Activated B cell treated with CpG ODN at 0.5 μM for 24 hours (primary cell): ENCODE results near the gene FAM53B. TPM values are rescaled to one million over a fixed set of nuclear protein-coding genes. Genes with fewer than 3 reads are reported as not detected.
A peak's percentile ranks its signal among the peaks of the same experiment; 100 is the strongest.

Source experiments
- ATAC-seq: fragments of 200-7000 bp; cut with Tn5 transposase; one replicate; pipeline ENCODE4 v1.10.0; 2021; ENCODE audit warnings: low read depth, mild to moderate bottlenecking, moderate library complexity
- CTCF ChIA-PET: fragments of 350-600 bp; sonication (Branson Sonifier 250); formaldehyde crosslinking; loops from one replicate; lab custom pipeline; 2021; ENCODE audit warnings: antibody characterized with exemption; lab: Charles Lee
- POLR2A ChIA-PET: fragments of 350-600 bp; sonication (Branson Sonifier 250); formaldehyde crosslinking; loops from one replicate; lab custom pipeline; 2021; ENCODE audit warnings: antibody characterized with exemption; lab: Charles Lee
- DNase-seq: peaks from one replicate; pipeline ENCODE4 v3.0.0; 2022
- H3K27ac Mint-ChIP-seq: one replicate; pipeline ENCODE4 v1.8.0; 2020; ENCODE audit warnings: mixed read lengths
- H3K27me3 Mint-ChIP-seq: one replicate; pipeline ENCODE4 v1.8.0; 2021; ENCODE audit warnings: mixed read lengths
- H3K36me3 Mint-ChIP-seq: one replicate; pipeline ENCODE4 v1.8.0; 2021; ENCODE audit warnings: low read depth, mixed read lengths
- H3K4me1 Mint-ChIP-seq: one replicate; pipeline ENCODE4 v1.8.0; 2021; ENCODE audit warnings: mixed read lengths
- H3K4me3 Mint-ChIP-seq: one replicate; pipeline ENCODE4 v1.8.0; 2020; ENCODE audit warnings: mild to moderate bottlenecking, mixed read lengths
- H3K9me3 Mint-ChIP-seq: one replicate; pipeline ENCODE4 v1.8.0; 2020; ENCODE audit warnings: mixed read lengths
- intact Hi-C: fragments of 100-400 bp; cut with micrococcal nuclease; formaldehyde crosslinking; loops from one replicate; pipeline ENCODE4 v1.15.1; 2024
- total RNA-seq: library from RNA; stranded (reverse); gene quantifications from 2 replicates; pipeline ENCODE4 v1.2.3, GENCODE V29; 2022
- TF ChIP-seq, protein P1 (sequence below): fragments of 200-600 bp; IDR thresholded peaks from one replicate; pipeline ENCODE4 v1.8.0; 2022; ENCODE audit warnings: antibody characterized with exemption, mild to moderate bottlenecking

FAM53B gene
- total RNA-seq, 1 donor from 2014 or later = 73.9 TPM

DNA sequence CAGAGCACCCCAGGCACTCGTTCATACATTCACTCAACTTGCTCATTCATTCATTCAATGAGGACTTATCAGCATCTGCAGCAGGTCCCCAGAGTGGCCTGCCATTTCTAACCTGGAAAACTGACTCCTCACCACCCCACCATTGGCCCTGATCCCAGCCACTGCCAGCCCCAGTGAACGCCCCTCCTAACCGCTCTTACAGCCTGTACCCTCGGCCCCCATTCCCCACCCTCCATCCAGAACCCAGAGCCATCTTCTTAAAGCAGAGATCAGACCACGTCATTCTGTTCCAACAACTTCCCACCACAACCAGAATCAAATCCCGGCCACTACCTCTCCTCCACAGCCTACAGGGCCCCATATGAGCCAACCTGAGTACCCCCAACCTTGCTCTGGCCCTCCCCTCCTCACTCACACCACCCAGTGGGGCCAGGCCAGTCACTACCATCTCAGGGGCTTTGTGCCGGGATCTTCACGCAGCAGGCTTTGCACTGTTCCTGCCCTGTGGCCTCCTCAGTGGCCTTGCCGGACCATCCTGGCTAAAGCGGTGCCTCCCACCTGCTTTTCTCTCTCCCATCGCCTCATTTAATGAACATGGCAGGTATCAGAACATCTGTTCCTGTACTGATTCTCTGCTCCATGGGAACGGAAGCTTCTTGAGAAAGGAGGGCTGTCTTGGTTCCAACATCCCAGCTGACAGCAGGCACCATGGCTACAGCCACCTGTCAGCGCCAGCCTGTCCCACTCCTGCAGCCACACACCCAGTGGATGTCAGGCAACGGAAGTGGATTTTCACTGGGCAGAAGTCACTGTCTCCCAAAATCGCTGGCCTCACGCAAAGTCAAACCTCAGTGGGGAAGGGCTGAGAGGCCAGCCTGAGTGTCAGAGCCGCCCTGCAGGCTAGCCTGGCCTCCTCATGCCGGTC lies 45.4 kb downstream of the FAM53B start:
- Mint-ChIP-seq H3K36me3 (peaks cover 62% of the 10 kb centered on the region), H3K9me3 (no peaks in the 10 kb centered on the region), H3K27ac (peak overlapping the region; percentile 96), H3K4me1 (peaks cover 100% of the 10 kb centered on the region), H3K27me3 (no peaks in the 10 kb centered on the region), H3K4me3 (peak overlapping the region; percentile 69)
- POLR2A ChIA-PET = interaction anchor here (0.9 to 3.9 kb wide), 14 partner anchors 12 to 159 kb away, joined by 3 to 105 read pairs (median 16); no protein-coding TSS in a partner anchor
- DNase-seq = no peak
- ATAC-seq = no peak
- CTCF ChIA-PET = interaction anchor here (1.3 to 3.8 kb wide), 6 partner anchors 9 to 53 kb away, joined by 3 to 28 read pairs (median 12); no protein-coding TSS in a partner anchor
- intact Hi-C loops = no loop called here
- TF ChIP-seq, protein P1, sequence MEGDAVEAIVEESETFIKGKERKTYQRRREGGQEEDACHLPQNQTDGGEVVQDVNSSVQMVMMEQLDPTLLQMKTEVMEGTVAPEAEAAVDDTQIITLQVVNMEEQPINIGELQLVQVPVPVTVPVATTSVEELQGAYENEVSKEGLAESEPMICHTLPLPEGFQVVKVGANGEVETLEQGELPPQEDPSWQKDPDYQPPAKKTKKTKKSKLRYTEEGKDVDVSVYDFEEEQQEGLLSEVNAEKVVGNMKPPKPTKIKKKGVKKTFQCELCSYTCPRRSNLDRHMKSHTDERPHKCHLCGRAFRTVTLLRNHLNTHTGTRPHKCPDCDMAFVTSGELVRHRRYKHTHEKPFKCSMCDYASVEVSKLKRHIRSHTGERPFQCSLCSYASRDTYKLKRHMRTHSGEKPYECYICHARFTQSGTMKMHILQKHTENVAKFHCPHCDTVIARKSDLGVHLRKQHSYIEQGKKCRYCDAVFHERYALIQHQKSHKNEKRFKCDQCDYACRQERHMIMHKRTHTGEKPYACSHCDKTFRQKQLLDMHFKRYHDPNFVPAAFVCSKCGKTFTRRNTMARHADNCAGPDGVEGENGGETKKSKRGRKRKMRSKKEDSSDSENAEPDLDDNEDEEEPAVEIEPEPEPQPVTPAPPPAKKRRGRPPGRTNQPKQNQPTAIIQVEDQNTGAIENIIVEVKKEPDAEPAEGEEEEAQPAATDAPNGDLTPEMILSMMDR = no peak

DNA sequence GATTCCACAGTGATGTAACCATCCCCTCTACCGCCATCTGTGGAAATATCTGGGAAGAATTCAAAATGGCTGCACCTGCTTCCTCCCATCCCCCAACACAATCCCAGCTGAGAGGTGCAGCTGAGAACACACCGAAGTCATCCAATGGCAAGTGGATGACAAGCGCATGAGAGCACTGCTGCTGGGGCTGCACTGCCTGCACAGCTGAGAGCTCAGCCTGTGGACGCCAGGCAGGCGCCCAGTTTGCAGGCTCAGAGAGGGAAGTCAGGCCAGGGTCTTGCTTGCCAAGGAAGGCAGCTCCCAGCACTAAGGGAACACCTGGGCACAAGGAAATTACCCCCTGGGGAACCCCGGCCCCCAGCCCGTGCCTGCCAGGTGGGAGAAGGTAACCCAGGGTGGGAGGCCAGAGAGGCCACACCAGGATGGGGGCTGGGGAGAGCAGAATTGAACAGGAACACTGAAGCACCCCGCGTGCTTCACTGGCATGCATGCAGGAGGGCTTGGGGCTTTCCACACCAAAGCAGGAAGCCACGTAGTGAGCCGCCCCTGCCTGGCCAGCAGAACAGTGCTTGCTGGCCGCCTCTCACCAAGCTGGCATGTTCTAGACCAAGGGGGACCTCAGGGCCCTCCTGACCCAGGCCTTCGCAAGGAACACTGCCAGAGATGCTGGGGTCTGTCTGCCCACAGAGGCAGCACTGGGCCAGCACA lies 46.2 kb downstream of the FAM53B start:
- H3K9me3 Mint-ChIP-seq = no peaks in the 10 kb centered on the region
- POLR2A ChIA-PET = interaction anchor here (0.9 to 3.7 kb wide), 19 partner anchors 11 to 162 kb away, joined by 3 to 105 read pairs (median 13); no protein-coding TSS in a partner anchor
- no peaks in the 10 kb centered on the region for H3K27me3 Mint-ChIP-seq
- CTCF ChIA-PET = interaction anchor here (1.3 to 3.3 kb wide), 6 partner anchors 11 to 158 kb away, joined by 3 to 28 read pairs (median 11); no protein-coding TSS in a partner anchor
- H3K36me3 Mint-ChIP-seq = peaks cover 64% of the 10 kb centered on the region
- intact Hi-C loops = no loop called here
- peak overlapping the region; percentile 96 for H3K27ac Mint-ChIP-seq
- TF ChIP-seq, protein P1 = no peak
- peaks cover 100% of the 10 kb centered on the region for H3K4me1 Mint-ChIP-seq
- DNase-seq (peak; percentile 44), ATAC-seq (peak; percentile 45)
- peak overlapping the region; percentile 69 for H3K4me3 Mint-ChIP-seq

DNA sequence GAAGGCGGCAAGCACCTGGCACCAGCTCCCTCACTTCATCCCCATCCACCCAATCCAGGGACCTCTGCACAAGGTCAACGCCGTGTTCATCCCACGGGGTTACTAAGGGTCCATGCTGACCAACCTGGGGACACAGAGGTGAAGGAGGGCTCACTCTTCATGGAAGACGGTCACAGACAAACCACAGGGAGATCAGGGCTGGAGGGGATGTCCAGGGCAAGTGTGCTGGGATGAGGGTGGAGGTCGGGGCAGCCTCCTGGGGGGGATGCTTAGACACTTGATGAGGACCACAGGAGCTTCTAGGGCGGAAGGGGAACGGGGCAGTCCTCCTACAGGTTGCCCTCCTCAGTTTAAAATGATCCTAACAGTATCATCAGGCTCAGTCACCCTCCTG lies 46.7 kb downstream of the FAM53B start:
- no peak for ATAC-seq
- H3K36me3 Mint-ChIP-seq = peaks cover 65% of the 10 kb centered on the region
- CTCF ChIA-PET = interaction anchor here (0.6 to 3.3 kb wide), 12 partner anchors 8 to 163 kb away, joined by 3 to 28 read pairs (median 4); no protein-coding TSS in a partner anchor
- TF ChIP-seq, protein P1 = no peak
- intact Hi-C loops = no loop called here
- peaks cover 99% of the 10 kb centered on the region for H3K4me1 Mint-ChIP-seq
- peak overlapping the region; percentile 96 for H3K27ac Mint-ChIP-seq
- POLR2A ChIA-PET = interaction anchor here (1.0 to 3.7 kb wide), 24 partner anchors 11 to 162 kb away, joined by 4 to 105 read pairs (median 10); partner anchors contain the start of gene FAM53B
- H3K27me3 Mint-ChIP-seq = no peaks in the 10 kb centered on the region
- H3K4me3 Mint-ChIP-seq = peak overlapping the region; percentile 69
- no peaks in the 10 kb centered on the region for H3K9me3 Mint-ChIP-seq
- DNase-seq = no peak

DNA sequence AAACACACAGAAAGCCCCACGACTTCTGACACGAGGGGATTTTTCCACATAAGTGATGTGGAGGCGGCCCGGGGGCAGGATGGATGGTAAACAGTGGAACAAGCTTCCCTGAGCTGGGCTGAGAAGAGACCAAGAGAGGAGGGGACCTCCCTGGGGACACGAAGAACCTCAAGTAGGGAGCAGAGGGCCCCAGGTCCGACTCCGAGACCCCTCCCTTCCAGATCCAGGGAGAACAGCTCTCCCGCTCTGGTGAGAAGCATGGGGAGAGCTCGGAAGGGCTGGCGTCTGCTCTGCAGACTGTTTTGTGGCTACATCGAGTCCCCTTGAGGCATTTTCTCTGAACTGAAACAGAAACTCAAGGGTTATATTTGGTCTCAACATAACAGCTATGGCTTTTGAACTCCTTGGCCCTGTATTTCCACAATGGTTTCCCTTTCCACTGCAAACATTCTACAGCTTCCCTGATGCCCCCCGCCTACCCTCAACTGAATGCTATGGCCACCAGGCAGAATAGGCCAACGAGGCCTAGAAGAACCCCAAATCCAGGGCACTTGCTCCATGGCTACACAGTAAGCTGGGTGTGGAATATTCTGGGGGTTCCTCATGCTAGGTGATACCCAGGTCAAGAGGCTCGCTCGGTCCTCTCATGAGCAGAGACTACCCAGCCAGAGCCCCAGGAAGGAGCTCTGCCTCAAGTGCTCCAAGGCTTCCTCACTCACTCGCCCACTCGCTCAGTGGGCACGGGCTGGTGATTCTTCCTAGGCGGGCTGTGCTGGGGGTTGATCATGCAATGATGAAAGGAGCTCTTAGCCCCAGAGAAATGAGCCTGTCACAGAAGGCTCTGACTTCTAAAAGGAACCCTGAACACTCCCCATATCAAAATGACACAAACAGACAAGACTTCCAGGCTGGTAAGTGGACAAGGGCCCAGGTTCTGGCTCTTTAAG lies 47.5 kb downstream of the FAM53B start:
- no peaks in the 10 kb centered on the region for H3K27me3 Mint-ChIP-seq
- H3K36me3 Mint-ChIP-seq = peaks cover 63% of the 10 kb centered on the region
- H3K4me1 Mint-ChIP-seq = peaks cover 93% of the 10 kb centered on the region
- CTCF ChIA-PET = interaction anchor here (0.6 to 3.3 kb wide), 14 partner anchors 9 to 163 kb away, joined by 3 to 28 read pairs (median 4); no protein-coding TSS in a partner anchor
- peak overlapping the region; percentile 96 for H3K27ac Mint-ChIP-seq
- intact Hi-C loops = loop anchor here (1.0 kb wide), 4 partner anchors 11 to 55 kb away; no protein-coding TSS in a partner anchor
- ATAC-seq (peak; percentile 54), DNase-seq (no peak)
- H3K4me3 Mint-ChIP-seq = peak overlapping the region; percentile 69
- no peaks in the 10 kb centered on the region for H3K9me3 Mint-ChIP-seq
- POLR2A ChIA-PET = interaction anchor here (0.7 to 3.7 kb wide), 33 partner anchors 9 to 162 kb away, joined by 3 to 105 read pairs (median 7); partner anchors contain the start of genes ABRAXAS2 and FAM53B
- TF ChIP-seq, protein P1 = no peak
